Measurements from ENCODE around the gene CT45A5. TPM values are rescaled to one million over a fixed set of nuclear protein-coding genes. Genes with fewer than 3 reads are reported as not detected.

Gene CT45A5
- total RNA-seq, 2 donors from 2014 or later = not detected

Other genes with a start within 250 kb of the CT45A5 start
- gene CT45A1, start 71.9 kb downstream of the CT45A5 start, total RNA-seq = not detected
- not detected for gene CT45A3, start 17.3 kb downstream of the CT45A5 start, total RNA-seq
- not detected for gene CT45A6, start 17.3 kb upstream of the CT45A5 start, total RNA-seq
- gene CT45A2, start 34.5 kb upstream of the CT45A5 start, total RNA-seq = not detected
- not detected for gene CT45A7, start 51.8 kb upstream of the CT45A5 start, total RNA-seq
- not detected for gene CT45A8, start 69.0 kb upstream of the CT45A5 start, total RNA-seq
- not detected for gene CT45A9, start 86.3 kb upstream of the CT45A5 start, total RNA-seq
- not detected for gene CT45A10, start 107.9 kb upstream of the CT45A5 start, total RNA-seq
- gene SAGE1, start 108.2 kb upstream of the CT45A5 start, total RNA-seq = not detected
- gene MMGT1, start 188.5 kb upstream of the CT45A5 start, total RNA-seq = 10 to 100 TPM; 24.0 to 27.6 TPM
- gene SLC9A6, start 199.9 kb upstream of the CT45A5 start, total RNA-seq = 10 to 100 TPM; 16.3 to 25.8 TPM

Measured in right atrium auricular region (tissue), 2 donors.